Ishikawa (cell line): ENCODE measurements around the gene LILRB2.

Experiments
- CEBPB ChIP-seq: IDR thresholded peaks from 2 replicates; pipeline ENCODE4 v1.6.1; 2012
- CREB1 ChIP-seq: IDR thresholded peaks from 2 replicates; pipeline ENCODE4 v1.6.1; 2012; ENCODE audit warnings: low read depth
- EGR1 ChIP-seq: IDR thresholded peaks from 2 replicates; pipeline ENCODE4 v1.6.1; 2012
- EP300 ChIP-seq: IDR thresholded peaks from 2 replicates; pipeline ENCODE4 v1.6.1; 2012; ENCODE audit warnings: borderline replicate concordance
- TAF1 ChIP-seq: IDR thresholded peaks from 2 replicates; pipeline ENCODE4 v1.6.1; 2012; ENCODE audit warnings: low read depth, mild to moderate bottlenecking
- TEAD4 ChIP-seq: IDR thresholded peaks from 2 replicates; pipeline ENCODE4 v1.6.1; 2012
- YY1 ChIP-seq: IDR thresholded peaks from 2 replicates; pipeline ENCODE4 v1.6.1; 2012; ENCODE audit warnings: low read depth
- TF ChIP-seq, protein P1 (sequence below): IDR thresholded peaks from 2 replicates; pipeline ENCODE4 v1.6.1; 2012; ENCODE audit warnings: low read depth, mild to moderate bottlenecking

DNA sequence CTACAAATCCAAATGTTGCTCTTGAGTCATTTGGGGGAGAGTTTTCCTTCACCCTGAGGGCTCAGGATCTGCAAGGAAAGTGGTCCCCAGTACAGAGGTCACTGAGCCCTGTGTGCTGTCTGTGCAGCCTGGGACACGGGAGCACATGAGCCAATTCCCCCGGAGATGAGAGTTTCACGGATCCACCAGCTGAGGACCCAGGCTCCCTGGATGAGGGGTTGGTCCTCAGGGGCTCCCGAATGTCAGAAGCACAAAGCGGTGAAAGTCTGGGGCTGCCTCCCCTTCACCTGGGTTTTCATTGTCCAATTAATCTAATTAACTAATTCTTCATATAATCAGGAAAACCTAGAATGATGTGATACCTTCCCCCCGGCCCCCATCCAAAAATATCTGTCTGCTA lies 13.6 kb upstream of the LILRB2 start:
- TF ChIP-seq, protein P1, sequence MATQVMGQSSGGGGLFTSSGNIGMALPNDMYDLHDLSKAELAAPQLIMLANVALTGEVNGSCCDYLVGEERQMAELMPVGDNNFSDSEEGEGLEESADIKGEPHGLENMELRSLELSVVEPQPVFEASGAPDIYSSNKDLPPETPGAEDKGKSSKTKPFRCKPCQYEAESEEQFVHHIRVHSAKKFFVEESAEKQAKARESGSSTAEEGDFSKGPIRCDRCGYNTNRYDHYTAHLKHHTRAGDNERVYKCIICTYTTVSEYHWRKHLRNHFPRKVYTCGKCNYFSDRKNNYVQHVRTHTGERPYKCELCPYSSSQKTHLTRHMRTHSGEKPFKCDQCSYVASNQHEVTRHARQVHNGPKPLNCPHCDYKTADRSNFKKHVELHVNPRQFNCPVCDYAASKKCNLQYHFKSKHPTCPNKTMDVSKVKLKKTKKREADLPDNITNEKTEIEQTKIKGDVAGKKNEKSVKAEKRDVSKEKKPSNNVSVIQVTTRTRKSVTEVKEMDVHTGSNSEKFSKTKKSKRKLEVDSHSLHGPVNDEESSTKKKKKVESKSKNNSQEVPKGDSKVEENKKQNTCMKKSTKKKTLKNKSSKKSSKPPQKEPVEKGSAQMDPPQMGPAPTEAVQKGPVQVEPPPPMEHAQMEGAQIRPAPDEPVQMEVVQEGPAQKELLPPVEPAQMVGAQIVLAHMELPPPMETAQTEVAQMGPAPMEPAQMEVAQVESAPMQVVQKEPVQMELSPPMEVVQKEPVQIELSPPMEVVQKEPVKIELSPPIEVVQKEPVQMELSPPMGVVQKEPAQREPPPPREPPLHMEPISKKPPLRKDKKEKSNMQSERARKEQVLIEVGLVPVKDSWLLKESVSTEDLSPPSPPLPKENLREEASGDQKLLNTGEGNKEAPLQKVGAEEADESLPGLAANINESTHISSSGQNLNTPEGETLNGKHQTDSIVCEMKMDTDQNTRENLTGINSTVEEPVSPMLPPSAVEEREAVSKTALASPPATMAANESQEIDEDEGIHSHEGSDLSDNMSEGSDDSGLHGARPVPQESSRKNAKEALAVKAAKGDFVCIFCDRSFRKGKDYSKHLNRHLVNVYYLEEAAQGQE = no peak
- TF ChIP-seq EP300 (no peak), TEAD4 (no peak), CEBPB (no peak), EGR1 (no peak), CREB1 (no peak), YY1 (no peak), TAF1 (no peak)
